Measurements from ENCODE around the gene B4GALT3.

The B4GALT3 gene

GRCh38 chr1:161201836-161202712 is 24.8 kb upstream of the B4GALT3 start, which contains the start of gene NDUFS2:
Gene NDUFS2 (plus strand): TSS chr1:161202367. CDS start chr1:161202386, 19 bp downstream.
- DNase-seq = peak; percentile 98

- no peak for DNase-seq
These were observed 23.9 kb upstream of the B4GALT3 start for GRCh38 chr1:161200992-161201835.

GRCh38 chr1:161200421-161200991 is 23.2 kb upstream of the B4GALT3 start:
- DNase-seq = peak; percentile 57

- no peak for DNase-seq
These were observed 22.3 kb upstream of the B4GALT3 start for GRCh38 chr1:161199506-161200139.

GRCh38 chr1:161198897-161199431 is 21.7 kb upstream of the B4GALT3 start, which contains the start of gene ADAMTS4:
Gene ADAMTS4 (minus strand): TSS chr1:161199054. CDS start chr1:161198627, 427 bp downstream.
- DNase-seq = no peak

- DNase-seq = no peak
These were observed 21.0 kb upstream of the B4GALT3 start for GRCh38 chr1:161198194-161198896.

- DNase-seq = no peak
These were observed 20.4 kb upstream of the B4GALT3 start for GRCh38 chr1:161197560-161198193.

- DNase-seq = no peak
These were observed 19.5 kb upstream of the B4GALT3 start for GRCh38 chr1:161196521-161197451.

GRCh38 chr1:161196111-161196510 is 18.8 kb upstream of the B4GALT3 start:
- no peak for DNase-seq

GRCh38 chr1:161195171-161195570 is 17.9 kb upstream of the B4GALT3 start:
- no peak for DNase-seq

- DNase-seq = no peak
These were observed 16.4 kb upstream of the B4GALT3 start for GRCh38 chr1:161193561-161194235.

GRCh38 chr1:161192476-161193465 is 15.5 kb upstream of the B4GALT3 start:
- DNase-seq = peak; percentile 83

- no peak for DNase-seq
These were observed 14.7 kb upstream of the B4GALT3 start for GRCh38 chr1:161191971-161192370.

GRCh38 chr1:161190962-161191521 is 13.7 kb upstream of the B4GALT3 start:
- no peak for DNase-seq

- no peak for DNase-seq
These were observed 11.7 kb upstream of the B4GALT3 start for GRCh38 chr1:161189036-161189435.

- no peak for DNase-seq
These were observed 11.1 kb upstream of the B4GALT3 start for GRCh38 chr1:161188381-161188780.

GRCh38 chr1:161187311-161187710 is 10.0 kb upstream of the B4GALT3 start:
- DNase-seq = no peak

Measured in CD4-positive, alpha-beta T cell treated with Interleukin-10 for 1 hour (primary cell).